Ovary (tissue), 3 donors: ENCODE results near the gene PRTG.

ENCODE experiments used
- EP300 ChIP-seq: sonication (generic); formaldehyde crosslinking; IDR thresholded peaks from one replicate; pipeline ENCODE4 v1.6.1; 2017; ENCODE audit warnings: antibody characterized with exemption
- POLR2A ChIP-seq: fragments of 450-650 bp; IDR thresholded peaks from one replicate; pipeline ENCODE4 v1.6.1; 2017; ENCODE audit warnings: antibody characterized with exemption, mild to moderate bottlenecking, moderate library complexity
- TF ChIP-seq, protein P1 (sequence below), 3 donors: fragments of 450-650 bp in 2 of 3; fragments of 200-600 bp in 1 of 3; IDR thresholded peaks; one replicate each; pipeline versions ENCODE4 v1.5.1 to v1.8.0; 2016 to 2022; ENCODE audit warnings: antibody characterized with exemption in 3 of 3, mild to moderate bottlenecking in 1 of 3
- donor health status: DM: no; HTN: no; CAD: no.

DNA sequence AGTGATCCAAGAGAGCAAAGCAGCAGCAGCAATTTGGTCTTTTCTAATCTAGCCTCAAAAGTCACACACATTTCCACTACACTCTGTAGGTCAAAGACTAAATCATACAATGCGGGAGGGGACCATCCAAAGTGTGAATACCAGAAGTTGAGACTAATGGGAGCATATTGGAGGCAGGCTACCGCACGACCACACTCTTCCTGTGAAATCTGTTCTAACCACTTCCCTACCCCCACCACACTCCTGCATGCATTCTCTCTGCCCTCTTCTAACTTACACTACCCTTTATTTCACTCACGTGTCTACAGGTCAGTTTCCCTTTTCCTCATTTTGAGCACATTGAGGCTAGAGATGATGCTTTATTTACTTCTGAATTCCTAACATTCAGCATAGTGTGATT, 23.7 kb upstream of the PRTG start:
- TF ChIP-seq, protein P1, sequence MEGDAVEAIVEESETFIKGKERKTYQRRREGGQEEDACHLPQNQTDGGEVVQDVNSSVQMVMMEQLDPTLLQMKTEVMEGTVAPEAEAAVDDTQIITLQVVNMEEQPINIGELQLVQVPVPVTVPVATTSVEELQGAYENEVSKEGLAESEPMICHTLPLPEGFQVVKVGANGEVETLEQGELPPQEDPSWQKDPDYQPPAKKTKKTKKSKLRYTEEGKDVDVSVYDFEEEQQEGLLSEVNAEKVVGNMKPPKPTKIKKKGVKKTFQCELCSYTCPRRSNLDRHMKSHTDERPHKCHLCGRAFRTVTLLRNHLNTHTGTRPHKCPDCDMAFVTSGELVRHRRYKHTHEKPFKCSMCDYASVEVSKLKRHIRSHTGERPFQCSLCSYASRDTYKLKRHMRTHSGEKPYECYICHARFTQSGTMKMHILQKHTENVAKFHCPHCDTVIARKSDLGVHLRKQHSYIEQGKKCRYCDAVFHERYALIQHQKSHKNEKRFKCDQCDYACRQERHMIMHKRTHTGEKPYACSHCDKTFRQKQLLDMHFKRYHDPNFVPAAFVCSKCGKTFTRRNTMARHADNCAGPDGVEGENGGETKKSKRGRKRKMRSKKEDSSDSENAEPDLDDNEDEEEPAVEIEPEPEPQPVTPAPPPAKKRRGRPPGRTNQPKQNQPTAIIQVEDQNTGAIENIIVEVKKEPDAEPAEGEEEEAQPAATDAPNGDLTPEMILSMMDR (IDR thresholded peaks at IDR 0.05), result no peak
- TF ChIP-seq POLR2A (no peak), EP300 (no peak)
